HepG2 (cell line): ENCODE data around the gene LIFR. TPM values are rescaled to one million over a fixed set of nuclear protein-coding genes. Genes with fewer than 3 reads are reported as not detected.
A peak's percentile ranks its signal among the peaks of the same experiment; 100 is the strongest.

Source experiments
- ATAC-seq: fragments of 200-7000 bp; cut with Tn5 transposase; 3 replicates; pipeline ENCODE4 v1.9.1; 2020; ENCODE audit warnings: mild to moderate bottlenecking, moderate library complexity
- BruUV-seq: library from RNA; stranded (reverse); fragments of 400-500 nt; replicated peaks from 2 replicates; lab custom pipeline; 2021; lab: Mats Ljungman, UMichigan
- CTCF ChIA-PET: fragments of 300-600 bp; formaldehyde crosslinking; extraction: SDS; loops from one replicate; lab custom pipeline; 2021; ENCODE audit warnings: low total read pairs, inconsistent platforms, low intra/inter-chr PET ratio; lab: Yijun Ruan, JAX
- POLR2A ChIA-PET: fragments of 350-600 bp; sonication (Branson Sonifier 250); formaldehyde crosslinking; loops from one replicate; lab custom pipeline; 2020; ENCODE audit warnings: antibody characterized with exemption, inconsistent platforms; lab: Yijun Ruan, JAX
- DNase-seq: peaks from one replicate; pipeline ENCODE4 v3.0.0-alpha.2; 2015; ENCODE audit warnings: low spot score
- FAIRE-seq: peaks from 3 replicates; lab custom pipeline; 2011; peaks lifted over from hg19 to GRCh38; lab: Jason Lieb, UNC
- H2AFZ ChIP-seq: one replicate; pipeline ENCODE4 v1.6.1; 2011; ENCODE audit warnings: low read length, inconsistent platforms
- H3K27ac ChIP-seq: fragments of 300-600 bp; 3 replicates; pipeline ENCODE4 v1.8.0; 2011; ENCODE audit warnings: mixed run types, mild to moderate bottlenecking, mixed read lengths, low read length, inconsistent platforms; ENCODE audit not compliant: insufficient read depth; ENCODE audit errors: extremely low read length
- H3K27me3 ChIP-seq, 2 experiments: fragments of 200-600 bp in 1 of 2; 2 replicates in 1 of 2; 3 replicates in 1 of 2; pipeline versions ENCODE4 v1.6.0 to v1.8.0; 2011; ENCODE audit warnings: low read length in 2 of 2, mild to moderate bottlenecking in 2 of 2, moderate library complexity in 2 of 2, inconsistent platforms in 1 of 2; ENCODE audit not compliant: insufficient read depth in 2 of 2, control insufficient read depth in 1 of 2
- H3K36me3 ChIP-seq, 2 experiments: fragments of 200-600 bp in 1 of 2; replicated peaks in 1 of 2; 2 replicates in 1 of 2; 3 replicates in 1 of 2; pipeline versions ENCODE4 v1.5.1 to v1.8.0; 2011; ENCODE audit warnings: low read length in 2 of 2, inconsistent platforms in 1 of 2; ENCODE audit not compliant: insufficient read depth in 2 of 2, control insufficient read depth in 1 of 2
- H3K4me1 ChIP-seq: 2 replicates; pipeline ENCODE4 v1.5.1; 2012; ENCODE audit warnings: low read length, inconsistent platforms; ENCODE audit not compliant: insufficient read depth
- H3K4me2 ChIP-seq: 2 replicates; pipeline ENCODE4 v1.6.0; 2011; ENCODE audit warnings: low read depth, low read length, inconsistent platforms
- H3K4me3 ChIP-seq, 3 experiments: fragments of 200-600 bp in 1 of 3; sonication (generic), shearing (Covaris generic) in 1 of 3; replicated peaks in 1 of 3; 2 replicates each; pipeline ENCODE4 v1.5.1; 2011 to 2016; ENCODE audit warnings: low read length in 3 of 3, inconsistent platforms in 2 of 3, low read depth in 2 of 3, mild to moderate bottlenecking in 2 of 3, control low read depth in 1 of 3, mixed read lengths in 1 of 3; ENCODE audit not compliant: insufficient read depth in 1 of 3
- H3K79me2 ChIP-seq: one replicate; pipeline ENCODE4 v1.6.1; 2011; ENCODE audit warnings: low read length, inconsistent platforms; ENCODE audit not compliant: insufficient read depth
- H3K9ac ChIP-seq: 2 replicates; pipeline ENCODE4 v1.6.0; 2011; ENCODE audit warnings: mild to moderate bottlenecking, low read depth, low read length, inconsistent platforms; ENCODE audit not compliant: insufficient read depth
- H3K9me3 ChIP-seq: 2 replicates; pipeline ENCODE4 v1.5.1; 2012; ENCODE audit warnings: mild to moderate bottlenecking, low read length
- H4K20me1 ChIP-seq: 2 replicates; pipeline ENCODE4 v1.6.0; 2011; ENCODE audit warnings: inconsistent platforms, mild to moderate bottlenecking, low read length, moderate library complexity; ENCODE audit not compliant: insufficient read depth
- HMG20B ChIP-seq: conservative IDR thresholded peaks from 2 replicates; pipeline ENCODE4 v1.6.1; 2016; ENCODE audit warnings: missing genetic modification reagents, missing compliant biosample characterization
- NFIB ChIP-seq: sonication (generic); formaldehyde crosslinking; IDR thresholded peaks from 2 replicates; pipeline ENCODE4 v1.9.0; 2021; ENCODE audit warnings: missing genetic modification reagents, mild to moderate bottlenecking, borderline replicate concordance
- PAWR ChIP-seq: sonication (generic); formaldehyde crosslinking; IDR thresholded peaks from 2 replicates; pipeline ENCODE4 v1.4.0; 2020; ENCODE audit warnings: missing genetic modification reagents, mild to moderate bottlenecking, borderline replicate concordance
- PAX8 ChIP-seq: sonication (generic); formaldehyde crosslinking; IDR thresholded peaks from 2 replicates; pipeline ENCODE4 v1.8.0; 2022; ENCODE audit warnings: mild to moderate bottlenecking, missing genetic modification reagents, borderline replicate concordance
- PHF20 ChIP-seq: sonication (generic); formaldehyde crosslinking; IDR thresholded peaks from 2 replicates; pipeline ENCODE4 v1.5.0; 2020; ENCODE audit warnings: mild to moderate bottlenecking, missing genetic modification reagents
- RAD51 ChIP-seq: fragments of 450-650 bp; IDR thresholded peaks from 2 replicates; pipeline ENCODE4 v1.6.1; 2016; ENCODE audit warnings: borderline replicate concordance
- RXRA ChIP-seq: sonication (generic); formaldehyde crosslinking; IDR thresholded peaks from 2 replicates; pipeline ENCODE4 v1.5.1; 2020; ENCODE audit warnings: missing genetic modification reagents
- SCMH1 ChIP-seq: sonication (generic); formaldehyde crosslinking; IDR thresholded peaks from 2 replicates; pipeline ENCODE4 v1.9.0; 2021; ENCODE audit warnings: missing genetic modification reagents, mild to moderate bottlenecking, borderline replicate concordance
- TCF7L2 ChIP-seq: IDR thresholded peaks from 2 replicates; pipeline ENCODE4 v1.6.1; 2011; ENCODE audit warnings: mild to moderate bottlenecking, low read depth, low read length, moderate library complexity
- TFDP1 ChIP-seq: IDR thresholded peaks from 2 replicates; pipeline ENCODE4 v1.6.1; 2016; ENCODE audit warnings: missing compliant biosample characterization, missing genetic modification reagents, borderline replicate concordance
- TGIF2 ChIP-seq: IDR thresholded peaks from 2 replicates; pipeline ENCODE4 v1.6.1; 2016; ENCODE audit warnings: control low read depth, missing compliant biosample characterization
- TOE1 ChIP-seq: sonication (generic); formaldehyde crosslinking; IDR thresholded peaks from 2 replicates; pipeline ENCODE4 v1.4.0; 2020; ENCODE audit warnings: mild to moderate bottlenecking, missing genetic modification reagents
- ZBTB33 ChIP-seq: sonication (generic); formaldehyde crosslinking; IDR thresholded peaks from 2 replicates; pipeline ENCODE4 v1.4.0; 2020; ENCODE audit warnings: missing genetic modification reagents
- ZNF17 ChIP-seq: sonication (generic); formaldehyde crosslinking; IDR thresholded peaks from 2 replicates; pipeline ENCODE4 v1.5.0; 2020; ENCODE audit warnings: mild to moderate bottlenecking, missing genetic modification reagents
- ZNF572 ChIP-seq: sonication (generic); formaldehyde crosslinking; IDR thresholded peaks from 2 replicates; pipeline ENCODE4 v1.5.1; 2020; ENCODE audit warnings: mild to moderate bottlenecking, missing genetic modification reagents
- ZNF678 ChIP-seq: sonication (generic); formaldehyde crosslinking; IDR thresholded peaks from 2 replicates; pipeline ENCODE4 v1.4.0; 2020; ENCODE audit warnings: mild to moderate bottlenecking, missing genetic modification reagents
- ZNF7 ChIP-seq: IDR thresholded peaks from 2 replicates; pipeline ENCODE4 v1.6.1; 2016; ENCODE audit warnings: missing biosample characterization, missing genetic modification reagents
- ZSCAN31 ChIP-seq: sonication (generic); formaldehyde crosslinking; IDR thresholded peaks from 2 replicates; pipeline ENCODE4 v1.5.0; 2020; ENCODE audit warnings: low read depth, mild to moderate bottlenecking, missing genetic modification reagents
- WGBS: methylation state at CpG from one replicate; pipeline ENCODE4 v1.1.6; 2017; ENCODE audit warnings: low lambda C conversion rate; 5-methylcytosine and 5-hydroxymethylcytosine counted together
- in situ Hi-C: cut with HindIII; loops from 2 replicates; pipeline ENCODE4 v1.10.0; 2017; ENCODE audit warnings: low pct_unique_long_range_greater_than_20kb; ENCODE audit not compliant: extremely low pct_ligation_motif_present
- intact Hi-C: fragments of 100-400 bp; cut with micrococcal nuclease; formaldehyde crosslinking; loops from one replicate; pipeline ENCODE4 v1.10.0; 2022; ENCODE audit not compliant: unreplicated experiment
- polyA plus RNA-seq, 8 experiments: library from polyadenylated mRNA; depleted of rRNA in 3 of 8; stranded (reverse) in 7 of 8; unstranded in 1 of 8; fragments of >200 nt; fragmentation: Illumina TruSeq in 4 of 8; extraction: Trizol in 4 of 8; gene quantifications; 2 replicates each; pipeline versions ENCODE4 v1.2.1 to v1.2.3, GENCODE V29; 2011 to 2016; ENCODE audit warnings: low read depth in 4 of 8, missing spikeins in 1 of 8, mixed read lengths in 1 of 8; ENCODE audit not compliant: insufficient read depth in 1 of 8
- total RNA-seq, 5 experiments: library from RNA; depleted of rRNA; stranded (reverse); fragments of >200 nt; fragmentation: Illumina TruSeq; extraction: Trizol; gene quantifications; 2 replicates each; pipeline ENCODE4 v1.2.3, GENCODE V29; 2016; ENCODE audit warnings: low read depth in 1 of 5

Gene LIFR
- total and polyA plus RNA-seq, 2 of the 13 experiments (the other 11 are each of a cell fraction or from before 2014, with no cell fraction given), result 6.3 to 25.2 TPM

- Histone ChIP-seq H3K79me2 (peaks cover 91% of the 10 kb centered on the region), H3K27ac (no peak overlapping the region), H3K36me3 (no peaks in the 10 kb centered on the region), H3K27me3 (no peaks in the 10 kb centered on the region)
- BruUV-seq, result no TSS peak
- no peak for ATAC-seq
- no peak for TF ChIP-seq ZNF7
- no peak for TF ChIP-seq TOE1 (CRISPR knock-in tag)
- no peak for TF ChIP-seq TGIF2
- TF ChIP-seq RAD51, result no peak
- TF ChIP-seq ZBTB33 (CRISPR knock-in tag), result peak; percentile 86
- TF ChIP-seq SCMH1, result no peak
- TF ChIP-seq, all 625 proteins: peak for 1
- WGBS, result 93% methylated on average over 6 of the region's 6 CpGs
- Histone ChIP-seq H3K4me3 (no peak overlapping the region), H3K4me1 (peaks cover 84% of the 10 kb centered on the region), H3K9ac (no peak overlapping the region), H4K20me1 (no peaks in the 10 kb centered on the region), H2AFZ (no peak overlapping the region), H3K9me3 (no peaks in the 10 kb centered on the region), H3K4me2 (no peak overlapping the region)
- intact Hi-C loops, result loop anchor here (10.0 kb wide), 1 partner anchor 304 kb away; the partner anchor contains the start of gene OSMR
- ChIA-PET CTCF (no interaction called here), POLR2A (no interaction called here)
- in situ Hi-C loops, result no loop called here
- FAIRE-seq (no peak), DNase-seq (no peak)
Measured at GRCh38 chr5:38540314-38540713, 16.1 kb downstream of the LIFR start.

GRCh38 chr5:38538161-38538560 is 18.3 kb downstream of the LIFR start:
- H3K4me1 ChIP-seq, result peaks cover 87% of the 10 kb centered on the region
- CTCF ChIA-PET, result no interaction called here
- H3K9me3 ChIP-seq, result no peaks in the 10 kb centered on the region
- H3K36me3 ChIP-seq, result no peaks in the 10 kb centered on the region
- DNase-seq, result no peak
- in situ Hi-C loops (no loop called here), intact Hi-C loops (no loop called here)
- ATAC-seq, result no peak
- H3K4me2 ChIP-seq, result no peak overlapping the region
- no peak overlapping the region for H2AFZ ChIP-seq
- H3K9ac ChIP-seq, result no peak overlapping the region
- BruUV-seq, result no TSS peak
- WGBS, result 95% methylated on average over 2 of the region's 2 CpGs
- H3K27me3 ChIP-seq, result no peaks in the 10 kb centered on the region
- H3K4me3 ChIP-seq, result no peak overlapping the region
- no peaks in the 10 kb centered on the region for H4K20me1 ChIP-seq
- peaks cover 86% of the 10 kb centered on the region for H3K79me2 ChIP-seq
- POLR2A ChIA-PET, result no interaction called here
- no peak overlapping the region for H3K27ac ChIP-seq
- no peak for FAIRE-seq
- TF ChIP-seq ZNF17 (CRISPR knock-in tag) (no peak), TFDP1 (CRISPR knock-in tag) (no peak), ZSCAN31 (no peak), NFIB (CRISPR knock-in tag) (no peak), RXRA (CRISPR knock-in tag) (no peak), ZNF572 (CRISPR knock-in tag) (no peak), HMG20B (CRISPR knock-in tag) (no peak), PAX8 (CRISPR knock-in tag) (no peak), PHF20 (CRISPR knock-in tag) (no peak), TCF7L2 (no peak), PAWR (CRISPR knock-in tag) (no peak), ZNF678 (CRISPR knock-in tag) (no peak)
